Mammary epithelial cell (primary cell): Measurements from ENCODE around the gene ATAD1.

Source experiments
- CTCF ChIP-seq, 2 donors: IDR thresholded peaks in 1 of 2; conservative IDR thresholded peaks in 1 of 2; 2 replicates each; pipeline ENCODE4 v1.5.1; 2011 to 2012; ENCODE audit warnings: inconsistent platforms in 2 of 2, low read length in 2 of 2, mild to moderate bottlenecking in 2 of 2, control low read depth in 1 of 2, low read depth in 1 of 2; ENCODE audit not compliant: insufficient read depth in 1 of 2; ENCODE audit errors: extremely low read depth in 1 of 2
- EZH2 ChIP-seq: IDR thresholded peaks from 2 replicates; pipeline ENCODE4 v1.6.1; 2012; ENCODE audit warnings: low read length, inconsistent platforms, borderline replicate concordance

GRCh38 chr10:87794285-87794684 is 23.7 kb downstream of the ATAD1 start:
- no peak for TF ChIP-seq CTCF (conservative IDR thresholded peaks at IDR 0.05 in 1 of 2, IDR thresholded peaks at IDR 0.05 in 1 of 2; ENCODE audit: extremely low read depth in 1 of 2, insufficient read depth in 1 of 2, low read depth in 1 of 2, low read length in 2 of 2)
- no peak for TF ChIP-seq EZH2
